ENCODE results near the gene CKS2. TPM values are rescaled to one million over a fixed set of nuclear protein-coding genes. Genes with fewer than 3 reads are reported as not detected.

The CKS2 gene
- polyA plus RNA-seq, 1 donor from 2014 or later: 48.5 TPM

GRCh38 chr9:89360465-89360864 is 49.5 kb downstream of the CKS2 start:
- no peak overlapping the region for H3K4me3 ChIP-seq (ENCODE audit: low read length)
- TF ChIP-seq SMC3 (conservative IDR thresholded peaks at IDR 0.05; ENCODE audit: poor library complexity) (no peak), EP300 (conservative IDR thresholded peaks at IDR 0.05; ENCODE audit: poor library complexity, severe bottlenecking) (no peak), EZH2 (IDR thresholded peaks at IDR 0.05; ENCODE audit: borderline replicate concordance, insufficient read depth, low read length, poor library complexity, severe bottlenecking) (no peak), CTCF (IDR thresholded peaks at IDR 0.05; ENCODE audit: poor library complexity, severe bottlenecking) (no peak), POLR2AphosphoS5 (IDR thresholded peaks at IDR 0.05) (no peak), MXI1 (conservative IDR thresholded peaks at IDR 0.05; ENCODE audit: poor library complexity, severe bottlenecking) (no peak), RAD21 (conservative IDR thresholded peaks at IDR 0.05) (no peak), TAF1 (IDR thresholded peaks at IDR 0.05; ENCODE audit: low read depth) (no peak)
- TF ChIP-seq, protein P1, sequence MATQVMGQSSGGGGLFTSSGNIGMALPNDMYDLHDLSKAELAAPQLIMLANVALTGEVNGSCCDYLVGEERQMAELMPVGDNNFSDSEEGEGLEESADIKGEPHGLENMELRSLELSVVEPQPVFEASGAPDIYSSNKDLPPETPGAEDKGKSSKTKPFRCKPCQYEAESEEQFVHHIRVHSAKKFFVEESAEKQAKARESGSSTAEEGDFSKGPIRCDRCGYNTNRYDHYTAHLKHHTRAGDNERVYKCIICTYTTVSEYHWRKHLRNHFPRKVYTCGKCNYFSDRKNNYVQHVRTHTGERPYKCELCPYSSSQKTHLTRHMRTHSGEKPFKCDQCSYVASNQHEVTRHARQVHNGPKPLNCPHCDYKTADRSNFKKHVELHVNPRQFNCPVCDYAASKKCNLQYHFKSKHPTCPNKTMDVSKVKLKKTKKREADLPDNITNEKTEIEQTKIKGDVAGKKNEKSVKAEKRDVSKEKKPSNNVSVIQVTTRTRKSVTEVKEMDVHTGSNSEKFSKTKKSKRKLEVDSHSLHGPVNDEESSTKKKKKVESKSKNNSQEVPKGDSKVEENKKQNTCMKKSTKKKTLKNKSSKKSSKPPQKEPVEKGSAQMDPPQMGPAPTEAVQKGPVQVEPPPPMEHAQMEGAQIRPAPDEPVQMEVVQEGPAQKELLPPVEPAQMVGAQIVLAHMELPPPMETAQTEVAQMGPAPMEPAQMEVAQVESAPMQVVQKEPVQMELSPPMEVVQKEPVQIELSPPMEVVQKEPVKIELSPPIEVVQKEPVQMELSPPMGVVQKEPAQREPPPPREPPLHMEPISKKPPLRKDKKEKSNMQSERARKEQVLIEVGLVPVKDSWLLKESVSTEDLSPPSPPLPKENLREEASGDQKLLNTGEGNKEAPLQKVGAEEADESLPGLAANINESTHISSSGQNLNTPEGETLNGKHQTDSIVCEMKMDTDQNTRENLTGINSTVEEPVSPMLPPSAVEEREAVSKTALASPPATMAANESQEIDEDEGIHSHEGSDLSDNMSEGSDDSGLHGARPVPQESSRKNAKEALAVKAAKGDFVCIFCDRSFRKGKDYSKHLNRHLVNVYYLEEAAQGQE (IDR thresholded peaks at IDR 0.05; ENCODE audit: borderline replicate concordance): no peak
- no peaks in the 10 kb centered on the region for H3K9me3 ChIP-seq (ENCODE audit: low read length)
- H4K20me1 ChIP-seq (ENCODE audit: insufficient read depth): no peaks in the 10 kb centered on the region
- H3K9ac ChIP-seq (ENCODE audit: low read length): no peak overlapping the region
- no peak overlapping the region for H3K27ac ChIP-seq (ENCODE audit: low read length)
- no peaks in the 10 kb centered on the region for H3K79me2 ChIP-seq (replicated peaks; ENCODE audit: insufficient read depth, low read length)
- H3K4me2 ChIP-seq (ENCODE audit: low read length): no peak overlapping the region
- no peaks in the 10 kb centered on the region for H3K27me3 ChIP-seq (ENCODE audit: insufficient read depth, low read depth, low read length)
- no peak overlapping the region for H2AFZ ChIP-seq (ENCODE audit: low read depth, low read length)
- no peaks in the 10 kb centered on the region for H3K9me2 ChIP-seq (ENCODE audit: insufficient read depth, low read length)
- H3K36me3 ChIP-seq (ENCODE audit: insufficient read depth, low read length): peaks cover 11% of the 10 kb centered on the region
- no peaks in the 10 kb centered on the region for H3F3A ChIP-seq (ENCODE audit: insufficient read depth, low read length, poor library complexity, severe bottlenecking)

GRCh38 chr9:89361031-89361430 is 50.0 kb downstream of the CKS2 start:
- H3K36me3 ChIP-seq (ENCODE audit: insufficient read depth, low read length): peaks cover 11% of the 10 kb centered on the region
- H3K9me2 ChIP-seq (ENCODE audit: insufficient read depth, low read length): no peaks in the 10 kb centered on the region
- no peak overlapping the region for H3K4me3 ChIP-seq (ENCODE audit: low read length)
- H3K27me3 ChIP-seq (ENCODE audit: insufficient read depth, low read depth, low read length): no peaks in the 10 kb centered on the region
- no peaks in the 10 kb centered on the region for H4K20me1 ChIP-seq (ENCODE audit: insufficient read depth)
- H3K4me2 ChIP-seq (ENCODE audit: low read length): no peak overlapping the region
- no peak overlapping the region for H3K9ac ChIP-seq (ENCODE audit: low read length)
- no peaks in the 10 kb centered on the region for H3K9me3 ChIP-seq (ENCODE audit: low read length)
- H3F3A ChIP-seq (ENCODE audit: insufficient read depth, low read length, poor library complexity, severe bottlenecking): no peaks in the 10 kb centered on the region
- H3K79me2 ChIP-seq (replicated peaks; ENCODE audit: insufficient read depth, low read length): no peaks in the 10 kb centered on the region
- no peak overlapping the region for H2AFZ ChIP-seq (ENCODE audit: low read depth, low read length)
- H3K27ac ChIP-seq (ENCODE audit: low read length): no peak overlapping the region
- no peak for TF ChIP-seq TAF1 (IDR thresholded peaks at IDR 0.05; ENCODE audit: low read depth)
- no peak for TF ChIP-seq RAD21 (conservative IDR thresholded peaks at IDR 0.05)
- TF ChIP-seq CTCF (IDR thresholded peaks at IDR 0.05; ENCODE audit: poor library complexity, severe bottlenecking): no peak
- TF ChIP-seq SMC3 (conservative IDR thresholded peaks at IDR 0.05; ENCODE audit: poor library complexity): no peak
- no peak for TF ChIP-seq POLR2AphosphoS5 (IDR thresholded peaks at IDR 0.05)
- no peak for TF ChIP-seq MXI1 (conservative IDR thresholded peaks at IDR 0.05; ENCODE audit: poor library complexity, severe bottlenecking)
